ENCODE data around the gene MPZL3.

The MPZL3 gene

DNA sequence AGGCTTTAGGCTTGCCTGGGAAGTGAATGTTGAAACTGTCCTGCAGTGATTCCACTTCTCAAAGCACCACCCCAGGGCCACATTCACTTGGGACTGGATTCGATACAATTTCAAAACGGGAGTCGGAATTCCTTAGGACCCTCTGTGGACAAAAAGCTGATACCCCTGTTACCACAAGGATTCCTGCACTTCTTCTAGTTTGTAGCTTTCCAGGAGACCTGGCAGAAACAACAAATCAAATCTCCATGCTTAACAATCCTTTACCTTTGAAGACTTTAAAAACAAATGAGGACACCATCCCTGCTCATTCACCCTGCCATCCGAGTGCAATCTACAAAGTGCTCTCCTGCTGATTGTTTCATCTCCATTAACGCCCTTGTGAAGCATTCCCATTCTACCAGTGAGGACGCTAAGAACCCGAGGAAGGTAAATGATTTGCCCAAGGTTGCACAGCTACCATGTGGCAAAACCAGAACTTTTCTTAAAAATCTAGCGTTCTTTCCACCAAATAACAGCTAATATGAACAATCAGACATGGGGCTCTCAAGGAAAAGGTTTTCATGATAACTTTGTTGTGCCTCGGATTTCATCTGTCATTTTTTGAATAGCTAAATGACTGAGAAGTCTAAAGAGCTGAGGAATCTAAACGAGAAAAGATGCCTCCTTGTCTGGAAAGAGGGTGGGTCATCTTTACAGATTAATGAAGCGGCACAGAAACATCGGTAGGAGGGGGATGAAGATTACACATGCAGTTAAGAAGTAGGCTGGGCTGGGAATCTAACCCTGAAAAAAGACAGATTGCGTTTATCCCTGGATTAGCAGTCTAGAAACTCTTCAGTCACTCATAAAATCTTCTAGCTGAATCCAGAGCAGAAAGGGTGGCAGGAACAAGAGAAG lies 12.7 kb upstream of the MPZL3 start:
- no peak for DNase-seq (ENCODE audit: low spot score)

- no peak for DNase-seq (ENCODE audit: low spot score)
Measured at GRCh38 chr11:118263695-118264568, 11.8 kb upstream of the MPZL3 start, which contains the start of gene MPZL2. MPZL2 (minus strand) TSS chr11:118264297; CDS start chr11:118264153, 144 bp downstream.

DNA sequence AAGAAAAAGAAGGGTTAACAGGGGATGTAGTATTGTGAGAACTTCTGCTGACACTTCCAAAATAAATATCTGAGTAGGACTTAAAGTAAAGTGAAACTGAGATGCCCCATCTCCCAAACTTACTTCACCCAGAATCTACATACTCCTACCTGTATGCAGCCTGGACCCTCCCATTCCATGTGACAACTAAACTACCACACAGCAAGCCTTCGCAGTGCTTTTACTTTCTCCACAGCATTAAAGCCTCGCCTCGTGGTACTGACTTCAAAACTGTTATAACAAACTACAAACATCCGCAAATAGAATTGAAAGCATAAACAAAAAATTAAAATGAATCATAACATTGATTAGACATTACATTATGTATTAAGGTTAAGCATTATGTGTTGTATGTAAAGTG lies 10.9 kb upstream of the MPZL3 start:
- no peak for DNase-seq (ENCODE audit: low spot score)

GRCh38 chr11:118260353-118260752 lies 8.2 kb upstream of the MPZL3 start:
- DNase-seq (ENCODE audit: low spot score), result no peak

- no peak for DNase-seq (ENCODE audit: low spot score)
Measured at GRCh38 chr11:118259138-118259537, 7.0 kb upstream of the MPZL3 start.

DNA sequence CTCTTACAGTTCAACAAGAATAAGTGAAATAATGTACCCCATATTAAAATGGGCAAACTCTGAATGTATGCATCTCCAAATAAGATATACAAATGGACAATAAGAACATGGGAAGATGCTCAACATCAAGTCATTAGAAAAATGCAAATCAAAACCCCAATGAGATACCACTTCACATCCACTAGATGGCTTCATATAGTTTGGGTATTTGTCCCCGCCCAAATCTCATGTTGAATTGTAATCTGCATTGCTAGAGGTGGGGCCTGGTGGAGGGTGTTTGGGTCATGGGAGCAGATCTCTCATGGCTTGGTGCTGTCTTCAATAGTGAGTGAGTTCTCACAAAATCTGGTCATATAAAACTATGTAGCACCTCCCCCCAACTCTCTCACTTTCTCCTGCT lies 6.2 kb upstream of the MPZL3 start:
- DNase-seq (ENCODE audit: low spot score), result no peak

DNA sequence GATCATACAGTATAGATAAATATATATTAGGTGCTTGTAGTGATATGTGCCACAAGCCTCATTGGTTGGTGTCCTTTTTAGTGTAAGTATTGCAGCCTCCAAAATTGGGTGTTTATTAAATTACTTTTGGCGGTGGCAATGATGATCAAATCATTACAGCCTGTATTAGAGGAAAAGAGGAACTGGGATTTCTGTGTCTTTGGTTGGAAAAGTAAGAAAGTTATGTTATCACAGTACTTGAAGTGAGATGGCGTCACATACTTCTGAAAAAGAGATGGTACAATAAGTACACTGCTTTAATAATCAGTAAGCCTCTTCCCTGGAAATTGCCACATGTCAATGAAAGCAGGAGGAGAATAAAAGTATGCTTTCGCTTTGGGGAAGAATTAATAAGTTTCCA lies 523 bp upstream of the MPZL3 start:
- no peak for DNase-seq (ENCODE audit: low spot score)

DNA sequence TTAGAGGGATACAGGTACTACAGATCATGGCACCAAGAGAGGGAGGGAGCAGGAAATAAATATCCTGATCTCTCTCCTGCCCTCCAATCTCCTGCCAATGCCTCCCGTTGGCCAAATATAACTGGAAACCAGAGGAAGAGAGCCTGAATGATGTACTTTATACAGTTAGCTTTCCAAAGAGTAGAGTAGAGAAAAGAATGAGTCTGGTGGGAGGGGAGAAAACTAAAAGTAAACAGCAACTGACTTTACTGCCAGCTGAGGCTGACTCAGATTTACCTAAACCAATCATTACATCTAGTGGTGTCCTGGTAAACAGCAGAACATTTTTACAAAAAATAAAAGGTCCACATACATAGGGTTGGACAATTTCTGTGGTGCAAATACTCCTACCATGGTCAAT lies 5.1 kb downstream of the MPZL3 start:
- DNase-seq (ENCODE audit: low spot score), result no peak

DNA sequence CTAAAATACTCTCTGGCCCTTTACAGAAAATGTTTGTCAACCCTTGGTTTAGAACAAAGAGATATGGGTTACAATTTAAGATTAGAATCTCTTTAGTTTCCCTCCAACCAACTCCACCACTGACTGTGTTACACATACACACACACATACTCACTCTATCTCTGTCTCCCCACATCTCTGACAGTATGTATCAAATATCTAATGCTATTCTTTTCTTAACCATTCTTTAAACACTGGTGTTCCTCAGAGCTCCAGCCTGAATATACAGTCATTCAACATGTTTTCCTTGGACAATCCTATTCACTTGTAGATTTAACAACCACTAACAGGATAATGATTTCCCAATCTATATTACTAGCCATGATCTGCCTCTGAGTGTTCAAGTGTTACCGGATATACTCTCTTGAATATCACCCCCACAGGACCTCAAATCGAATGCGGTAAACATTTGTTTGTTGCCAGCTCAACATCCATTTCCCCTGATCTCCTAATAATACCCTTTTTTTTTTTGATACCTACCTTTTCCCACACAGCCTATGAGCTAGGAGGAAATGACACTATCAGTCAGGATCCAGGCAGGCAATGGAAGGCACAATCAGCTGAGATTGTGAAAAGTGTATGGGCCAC lies 6.1 kb downstream of the MPZL3 start:
- no peak for DNase-seq (ENCODE audit: low spot score)

GRCh38 chr11:118243993-118244762 lies 8.0 kb downstream of the MPZL3 start:
- DNase-seq (ENCODE audit: low spot score), result no peak

DNA sequence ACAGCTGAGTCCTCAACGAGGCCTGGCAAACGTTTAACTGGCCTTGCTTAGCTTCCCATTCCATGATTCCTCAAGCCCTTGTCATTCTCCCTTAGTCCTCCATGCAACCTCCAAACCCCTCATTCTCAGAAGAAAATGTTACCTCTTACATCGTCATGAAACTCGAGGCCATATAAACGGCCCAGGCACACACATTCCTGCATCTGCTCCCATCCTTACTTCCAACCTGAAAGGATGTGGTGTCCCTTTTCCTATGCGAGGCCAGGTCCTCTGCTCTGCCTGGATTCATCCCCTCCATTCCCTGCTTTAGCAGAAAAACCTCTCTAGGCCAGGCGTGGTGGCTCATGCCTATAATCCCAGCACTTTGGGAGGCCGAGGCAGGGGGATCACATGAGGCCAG lies 9.0 kb downstream of the MPZL3 start:
- DNase-seq (ENCODE audit: low spot score), result no peak

GRCh38 chr11:118241764-118242098 lies 10.4 kb downstream of the MPZL3 start:
- DNase-seq (ENCODE audit: low spot score), result no peak

DNA sequence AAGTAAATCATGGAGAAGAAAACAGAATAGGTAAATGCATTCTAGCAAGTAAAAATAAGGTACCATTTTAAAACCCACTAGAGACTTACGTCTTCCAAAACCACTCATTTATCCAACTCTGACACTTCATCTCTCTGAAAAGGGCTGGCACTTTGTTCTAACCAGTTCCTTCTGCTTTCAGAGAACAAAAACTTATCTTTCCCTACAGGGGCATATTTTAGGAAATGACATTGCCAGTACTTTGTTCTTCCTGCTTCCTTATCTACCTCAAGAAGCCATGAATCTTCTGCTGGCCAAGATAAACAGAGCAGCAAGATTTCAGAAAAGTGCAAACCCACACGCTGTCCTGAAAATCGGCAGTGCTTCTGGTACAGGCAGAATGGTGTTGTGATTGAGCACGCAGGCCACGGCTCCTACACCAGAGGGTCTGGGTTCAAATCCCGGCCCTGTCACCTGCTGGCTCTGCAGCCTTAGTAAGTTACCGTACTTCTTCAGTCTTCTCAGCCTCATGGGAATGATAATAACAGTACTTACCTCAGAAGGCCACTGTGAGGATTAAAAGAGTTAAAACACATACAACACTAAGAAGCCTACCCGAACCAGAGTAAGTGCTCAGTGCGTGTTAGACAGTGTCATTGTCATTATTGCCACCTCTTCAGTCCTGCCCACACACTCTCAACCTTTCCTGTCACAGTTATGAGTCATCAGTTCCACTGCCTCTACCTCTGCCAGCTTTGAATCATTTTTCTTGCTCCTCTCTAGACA lies 11.0 kb downstream of the MPZL3 start:
- DNase-seq (ENCODE audit: low spot score), result no peak

DNA sequence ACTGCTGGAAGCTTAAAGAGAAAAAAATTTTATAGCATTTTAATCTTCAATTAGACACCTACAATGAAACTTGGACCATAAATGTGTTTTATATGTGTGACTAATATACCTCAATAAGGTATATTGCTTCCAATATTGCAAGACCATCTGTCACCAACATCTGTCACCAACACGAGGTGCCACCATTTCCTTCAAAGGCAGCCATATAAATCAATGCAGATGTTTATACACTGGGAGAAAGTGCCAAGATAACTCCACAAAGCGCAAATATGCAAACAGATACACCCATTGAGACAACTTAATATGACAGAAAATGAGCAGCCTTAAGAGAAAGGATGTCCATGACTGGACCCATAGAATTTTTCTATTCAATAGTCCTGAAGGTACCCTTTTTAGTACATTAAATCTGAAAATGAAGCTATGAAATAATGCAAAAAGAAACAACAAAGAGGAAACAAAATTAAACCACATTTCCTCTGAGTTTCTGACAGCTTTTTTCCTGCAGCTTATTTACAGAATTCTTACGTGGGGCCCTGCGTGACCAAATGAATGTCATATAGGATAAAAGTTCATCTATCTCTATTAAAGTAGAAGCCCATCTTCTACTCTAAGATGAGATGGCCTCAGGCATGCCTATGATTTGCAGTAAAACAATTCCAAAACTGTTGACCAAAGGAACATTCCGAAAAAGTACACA lies 12.5 kb downstream of the MPZL3 start:
- DNase-seq (ENCODE audit: low spot score), result no peak

DNA sequence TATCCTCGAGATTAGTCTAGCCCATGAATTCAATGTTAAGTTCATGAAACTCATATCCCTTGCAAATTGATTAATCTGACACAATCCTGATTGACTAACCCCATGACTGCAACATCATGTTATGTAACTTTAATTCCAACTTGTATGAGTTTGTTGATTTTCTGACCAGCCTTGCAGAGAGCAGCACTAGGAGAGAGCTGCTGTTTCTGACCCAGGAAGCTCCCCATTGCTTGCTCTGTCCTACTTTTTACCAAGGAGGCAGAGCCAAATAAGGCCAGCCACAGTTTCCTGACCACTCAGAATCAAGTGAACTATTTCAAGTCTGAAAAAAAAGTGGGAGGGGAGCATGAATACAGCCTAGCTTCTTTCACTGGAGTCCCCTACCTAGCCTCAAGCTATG lies 13.2 kb downstream of the MPZL3 start:
- DNase-seq (ENCODE audit: low spot score), result no peak

DNA sequence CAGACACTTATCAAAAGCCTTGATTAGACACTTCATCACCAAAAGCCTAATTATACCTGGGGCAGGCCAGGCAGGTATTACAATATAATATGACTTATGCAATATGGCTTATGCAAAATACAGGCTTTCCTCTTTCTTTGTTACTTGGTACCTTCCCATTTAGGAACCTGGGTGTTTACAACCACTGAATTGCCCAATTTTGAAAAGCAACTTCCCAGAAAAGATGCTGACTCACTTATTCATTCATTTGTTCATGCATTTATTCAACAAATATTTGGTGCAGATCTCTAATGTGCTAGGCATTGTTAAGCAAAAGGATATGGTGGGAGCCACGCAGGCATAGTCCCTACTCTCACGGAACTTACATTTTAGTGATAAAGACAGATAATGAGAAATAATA lies 13.7 kb downstream of the MPZL3 start:
- DNase-seq (ENCODE audit: low spot score), result no peak

DNA sequence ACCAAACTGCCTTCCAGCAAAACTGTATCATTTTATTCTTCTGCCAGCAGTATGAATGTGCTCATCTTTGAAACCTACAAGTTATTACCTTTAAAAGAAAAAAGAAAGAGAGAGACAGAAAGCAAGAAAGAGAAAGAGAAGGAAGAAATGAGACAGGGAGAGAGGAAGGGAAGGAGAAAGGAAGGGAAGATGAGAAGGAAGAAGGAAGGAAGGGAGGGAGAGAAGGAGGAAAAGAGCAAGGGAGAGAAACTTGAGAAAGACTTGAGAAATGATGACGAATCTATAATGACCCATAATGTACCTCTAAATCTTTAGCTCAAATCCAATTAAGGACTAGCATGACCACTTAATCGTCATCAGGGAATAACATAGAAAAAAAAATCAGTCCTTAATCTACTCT lies 16.0 kb downstream of the MPZL3 start:
- no peak for DNase-seq (ENCODE audit: low spot score)

DNA sequence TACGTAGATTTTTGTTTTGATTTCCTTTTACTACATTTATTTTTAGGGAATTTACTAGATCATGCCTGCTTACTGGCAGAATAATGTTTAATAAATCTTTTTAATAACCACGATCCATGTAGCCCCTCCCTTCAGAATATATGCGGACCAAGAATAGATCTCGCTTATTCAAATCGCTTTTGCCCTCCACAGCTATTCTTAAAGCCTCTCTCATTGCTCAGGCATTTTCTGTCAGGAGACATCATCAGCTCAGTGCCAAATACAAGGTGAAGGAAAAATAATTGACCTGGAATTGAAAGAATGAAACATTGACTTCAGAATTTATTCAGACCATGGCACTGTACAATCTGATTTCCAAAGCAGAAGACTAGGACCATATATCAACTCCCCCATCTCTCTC lies 17.3 kb downstream of the MPZL3 start:
- no peak for DNase-seq (ENCODE audit: low spot score)

DNA sequence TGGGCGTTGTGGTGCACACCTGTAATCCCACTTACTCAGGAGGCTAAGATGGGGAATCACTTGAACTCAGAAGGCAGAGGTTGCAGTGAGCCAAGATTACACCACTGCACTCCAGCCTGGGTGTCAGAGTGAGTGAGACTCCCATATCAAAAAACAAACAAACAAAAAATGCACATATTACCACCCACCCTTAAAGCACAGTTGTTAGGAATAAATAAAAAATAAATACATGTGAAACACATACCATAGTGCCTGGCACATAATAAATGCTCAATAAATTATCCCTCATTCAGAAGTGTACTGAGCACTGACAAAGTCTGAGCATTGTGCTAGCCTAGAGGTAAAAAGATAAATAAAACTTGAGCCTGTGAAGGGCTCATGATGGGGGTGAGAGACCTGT lies 18.3 kb downstream of the MPZL3 start:
- DNase-seq (ENCODE audit: low spot score), result no peak

GRCh38 chr11:118233377-118233776 lies 18.8 kb downstream of the MPZL3 start:
- DNase-seq (ENCODE audit: low spot score), result no peak

- DNase-seq (ENCODE audit: low spot score), result no peak
Measured at GRCh38 chr11:118232659-118233058, 19.5 kb downstream of the MPZL3 start.

Measured in AG08396 (cell line).